HG03159 (cell line): ENCODE data around the gene GFRA1.
"Not testable (repeated sequence)": the region's sequence is repeated elsewhere in the genome, so short reads cannot be mapped to it uniquely, and the experiment has no call there.

Source experiments
- ATAC-seq: cut with Tn5 transposase; IDR thresholded peaks from one replicate; pipeline ENCODE4 v1.9.1; 2021; ENCODE audit warnings: mild to moderate bottlenecking, moderate library complexity; ENCODE audit not compliant: unreplicated experiment

Gene GFRA1

DNA sequence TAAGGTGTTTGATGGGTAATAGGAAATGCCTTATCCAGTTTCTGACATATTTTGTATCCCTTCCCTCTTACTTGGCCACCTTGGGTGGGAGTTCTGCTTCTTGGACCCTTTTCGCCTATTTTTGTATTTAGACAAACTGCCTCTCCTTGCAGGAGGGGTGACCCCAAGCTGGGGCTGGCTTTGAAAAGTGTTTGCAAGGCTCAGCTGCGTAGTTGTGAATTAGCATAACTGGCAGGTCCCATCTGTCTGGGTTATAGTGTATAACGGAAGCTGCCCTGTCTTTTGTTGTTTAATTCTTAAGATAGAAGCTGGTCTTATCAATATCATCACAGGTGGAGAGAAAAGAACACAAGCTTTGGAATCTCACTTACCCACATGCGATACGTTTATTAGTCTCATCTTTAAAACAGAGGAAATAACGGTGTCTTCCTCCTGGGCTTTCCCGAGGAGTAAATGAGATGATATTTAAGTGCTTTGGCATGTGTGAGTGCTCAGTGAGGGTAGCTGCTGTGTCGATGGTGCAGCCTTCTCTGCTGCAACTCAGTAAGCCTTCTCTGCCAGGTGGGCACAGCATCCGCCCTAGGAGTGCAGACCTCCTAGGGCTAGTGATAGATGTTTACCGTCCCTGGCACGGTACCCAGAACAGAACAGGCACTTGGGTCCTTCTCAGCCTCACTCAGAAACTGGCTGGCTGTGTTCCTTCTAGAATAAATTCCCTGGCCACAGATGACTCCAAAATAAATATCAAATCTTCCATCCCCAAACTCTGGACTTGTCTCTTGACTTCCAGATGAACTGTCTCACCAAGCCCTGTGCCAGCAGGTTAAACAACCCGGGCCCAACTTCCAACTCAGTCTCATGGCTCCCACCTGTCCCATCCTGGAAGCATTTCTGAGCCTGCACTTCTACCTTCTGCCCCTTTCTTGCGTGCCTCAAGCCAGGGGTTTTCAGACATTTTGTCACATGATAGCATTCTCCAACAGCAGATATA lies 227.3 kb downstream of the GFRA1 start:
- no peak for ATAC-seq

DNA sequence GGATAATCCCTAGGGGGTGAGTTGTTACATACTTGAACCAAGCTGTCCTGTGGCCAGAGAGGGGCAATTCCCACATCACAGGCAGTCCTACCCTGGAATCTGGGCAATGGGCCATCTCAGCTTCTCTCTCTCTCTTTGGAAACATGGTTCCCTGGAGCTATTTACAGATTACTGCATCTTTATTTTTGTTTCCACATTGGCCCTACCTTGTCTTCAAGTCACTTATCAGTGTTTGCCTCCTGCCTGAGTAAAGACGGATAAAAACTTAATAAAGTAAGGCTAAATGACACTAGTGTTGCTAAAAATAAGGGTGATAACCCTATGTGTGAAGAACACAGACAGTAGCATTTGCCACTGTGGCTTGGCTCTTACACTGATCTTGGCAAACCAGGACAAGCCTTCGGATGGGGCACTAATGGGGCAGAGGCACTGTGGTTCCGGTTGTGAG lies 228.2 kb downstream of the GFRA1 start:
- no peak for ATAC-seq

DNA sequence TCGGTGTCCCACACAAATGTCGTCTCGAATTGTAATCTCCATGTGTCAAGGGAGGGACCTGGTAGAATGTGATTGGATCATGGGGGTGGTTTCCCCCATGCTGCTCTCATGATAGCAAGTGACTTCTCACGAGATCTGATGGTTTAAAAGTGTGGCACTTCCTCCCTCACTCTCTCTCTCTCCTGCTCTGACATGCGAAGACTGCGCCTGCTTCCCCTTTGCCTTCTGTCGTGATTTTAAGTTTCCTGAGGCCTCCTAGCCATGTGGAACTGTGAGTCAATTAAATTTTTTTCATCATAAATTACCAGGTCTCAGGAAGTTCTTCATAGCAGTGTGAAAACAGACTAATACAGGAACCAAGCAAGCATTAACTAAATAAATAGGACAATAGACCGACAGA lies 229.1 kb downstream of the GFRA1 start:
- no peak for ATAC-seq

DNA sequence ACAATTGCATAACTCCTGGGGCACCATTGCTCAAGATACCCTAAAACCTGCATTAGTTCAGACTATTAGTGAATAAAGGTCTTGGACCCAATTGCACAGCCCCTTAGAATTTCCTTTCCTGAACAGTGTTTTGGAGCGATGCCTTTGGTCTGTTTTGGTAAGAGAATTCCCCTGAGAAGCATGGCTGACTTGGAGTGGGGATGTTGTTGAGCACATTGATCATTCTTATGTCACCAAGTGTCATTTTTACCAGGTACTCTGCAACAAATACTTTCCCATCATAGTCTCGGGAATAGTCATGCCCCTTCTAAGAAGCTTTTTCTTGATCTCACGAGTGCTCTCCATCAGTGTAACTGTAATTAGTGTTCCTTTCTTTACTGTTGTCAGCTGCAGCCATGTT lies 229.7 kb downstream of the GFRA1 start:
- no peak for ATAC-seq

DNA sequence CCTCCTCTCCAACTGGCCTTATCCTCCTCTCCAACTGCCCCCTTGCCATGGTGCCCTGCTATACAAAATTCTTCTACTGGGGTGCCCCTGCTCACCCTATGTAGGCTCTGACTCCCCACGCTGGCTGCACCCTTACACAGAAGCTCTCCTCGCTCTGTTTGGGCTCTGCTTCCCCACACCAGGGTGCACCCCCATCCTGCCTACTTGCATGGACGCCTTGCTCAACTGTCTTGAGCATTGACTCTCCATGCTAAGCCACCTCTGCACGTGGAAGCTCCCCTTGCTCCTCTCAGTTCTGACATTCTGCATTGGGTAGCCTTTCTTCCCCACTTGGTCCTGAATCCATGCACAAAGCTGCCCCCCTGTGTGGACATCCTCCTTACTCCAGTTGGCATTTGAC lies 231.1 kb downstream of the GFRA1 start:
- no peak for ATAC-seq

DNA sequence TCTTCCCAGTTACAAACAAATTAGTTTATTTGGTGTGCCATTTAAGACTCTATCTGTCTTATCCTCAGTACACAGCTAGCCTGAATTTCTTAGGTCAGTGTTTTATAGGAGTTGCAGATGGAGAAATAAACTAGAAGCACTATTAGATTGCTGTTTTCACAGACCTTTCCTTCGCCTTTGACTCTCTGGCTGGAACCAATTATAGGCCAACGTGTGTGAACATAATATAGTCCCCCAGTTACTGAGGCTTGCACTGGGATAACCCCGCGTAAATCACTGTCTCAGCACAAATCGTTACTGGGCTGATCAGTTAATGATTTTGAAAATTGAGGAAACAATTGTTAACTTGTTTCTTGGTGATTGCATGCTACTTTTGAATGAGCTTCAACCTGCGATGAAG lies 233.4 kb downstream of the GFRA1 start:
- no peak for ATAC-seq

DNA sequence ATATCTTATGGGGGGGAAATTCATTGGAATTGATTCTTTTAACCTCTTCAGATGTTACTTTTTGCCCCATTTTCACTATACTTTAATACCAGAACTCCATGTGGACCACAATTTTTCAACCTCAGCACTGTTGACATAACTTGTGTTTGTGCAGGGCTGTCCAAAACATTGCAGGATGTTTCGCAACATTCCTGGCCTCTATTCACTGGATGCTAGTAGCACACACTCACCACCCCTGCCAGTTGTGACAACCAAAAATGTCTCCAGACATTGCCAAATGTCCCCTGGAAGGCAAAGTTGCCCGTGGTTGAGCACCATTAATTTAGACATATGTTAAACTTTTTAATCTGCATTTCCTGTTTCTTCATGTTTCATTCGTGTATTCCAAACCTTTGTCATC lies 234.7 kb downstream of the GFRA1 start:
- ATAC-seq: no peak

DNA sequence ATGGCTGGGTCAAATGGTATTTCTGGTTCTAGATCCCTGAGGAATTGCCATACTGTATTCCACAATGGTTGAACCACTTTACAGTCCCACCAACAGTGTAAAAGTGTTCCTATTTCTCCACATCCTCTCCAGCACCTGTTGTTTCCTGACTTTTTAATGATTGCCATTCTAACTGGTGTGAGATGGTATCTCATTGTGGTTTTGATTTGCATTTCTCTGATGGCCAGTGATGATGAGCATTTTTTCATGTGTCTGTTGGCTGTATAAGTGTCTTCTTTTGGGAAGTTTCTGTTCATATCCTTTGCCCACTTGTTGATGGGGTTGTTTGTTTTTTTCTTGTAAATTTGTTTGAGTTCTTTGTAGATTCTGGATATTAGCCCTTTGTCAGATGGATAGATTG lies 237.6 kb downstream of the GFRA1 start:
- ATAC-seq: not testable (repeated sequence)

DNA sequence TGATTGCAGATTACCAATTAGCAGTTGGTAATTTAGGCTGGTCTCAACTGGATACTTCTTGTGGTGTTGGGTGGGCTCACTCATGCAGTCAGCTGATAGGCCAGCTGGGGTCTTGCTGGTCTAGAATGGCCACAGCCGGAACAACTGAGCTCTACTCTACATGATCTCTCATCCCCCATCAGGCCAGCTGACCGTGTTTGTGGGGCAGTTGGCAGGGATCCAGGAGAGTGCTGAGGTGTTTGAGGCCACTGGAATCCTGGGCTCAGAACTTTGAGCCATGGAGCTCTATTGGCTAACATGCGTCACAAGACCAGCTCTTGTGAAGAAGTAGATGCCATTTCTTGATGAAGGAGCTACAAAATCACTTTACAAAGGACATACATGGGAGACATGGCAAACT lies 242.4 kb downstream of the GFRA1 start:
- no peak for ATAC-seq

DNA sequence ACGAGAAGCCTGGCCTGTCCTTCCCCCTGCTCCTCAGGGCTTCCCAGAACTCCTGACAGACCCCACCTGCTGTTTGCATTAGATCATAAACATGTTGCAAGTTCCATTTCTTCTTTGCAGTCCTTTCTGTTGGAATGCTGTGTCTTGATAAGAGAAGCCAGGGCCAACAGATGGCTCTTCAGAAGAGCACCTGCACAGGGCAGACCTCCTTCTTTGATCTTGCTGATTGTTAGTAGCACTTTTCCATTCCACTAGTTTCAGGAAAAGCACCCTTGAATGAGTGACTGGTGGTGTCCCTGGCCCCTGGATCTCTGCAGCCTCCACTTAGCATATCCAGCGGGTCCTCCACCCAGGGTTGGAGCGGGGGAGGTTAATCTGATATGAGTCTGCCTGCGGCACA lies 243.2 kb downstream of the GFRA1 start:
- no peak for ATAC-seq

DNA sequence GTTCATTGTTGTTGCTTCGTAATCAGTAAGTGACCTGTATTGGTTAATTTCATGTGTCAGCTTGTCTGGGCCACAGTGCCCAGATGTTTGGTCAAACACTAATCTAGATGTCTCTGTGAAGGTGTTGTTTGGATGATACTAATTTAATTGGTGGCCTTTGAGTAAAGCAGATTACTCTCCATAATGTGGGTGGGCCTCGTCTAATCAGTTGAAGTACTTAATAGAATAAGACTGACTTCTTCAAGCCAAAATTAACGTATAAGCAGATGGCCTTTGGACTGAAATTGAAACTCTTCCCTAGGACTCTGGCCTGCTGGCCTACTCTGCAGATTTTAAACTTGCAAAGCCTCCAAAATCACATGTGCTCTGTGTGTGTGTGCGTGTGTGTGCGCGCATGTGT lies 245.7 kb downstream of the GFRA1 start:
- no peak for ATAC-seq

DNA sequence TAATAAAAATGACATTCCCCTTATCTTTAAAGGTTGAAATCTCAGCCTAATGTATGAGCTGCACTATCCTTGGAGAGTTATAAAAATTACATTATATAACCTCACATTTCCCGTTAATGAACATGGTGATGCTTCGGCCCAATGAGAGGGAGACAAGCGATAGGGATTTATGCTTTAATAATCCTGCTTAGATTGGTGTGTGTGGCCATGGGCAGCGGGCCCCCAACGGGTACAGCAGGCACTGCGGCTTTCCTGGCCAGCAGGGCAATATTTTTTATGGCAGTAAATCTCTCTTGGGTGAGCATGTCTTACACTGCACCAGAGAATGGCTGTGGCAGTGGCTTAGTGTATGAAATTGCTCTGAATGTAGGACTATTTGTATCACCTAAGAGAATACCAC lies 246.3 kb downstream of the GFRA1 start:
- ATAC-seq: no peak

DNA sequence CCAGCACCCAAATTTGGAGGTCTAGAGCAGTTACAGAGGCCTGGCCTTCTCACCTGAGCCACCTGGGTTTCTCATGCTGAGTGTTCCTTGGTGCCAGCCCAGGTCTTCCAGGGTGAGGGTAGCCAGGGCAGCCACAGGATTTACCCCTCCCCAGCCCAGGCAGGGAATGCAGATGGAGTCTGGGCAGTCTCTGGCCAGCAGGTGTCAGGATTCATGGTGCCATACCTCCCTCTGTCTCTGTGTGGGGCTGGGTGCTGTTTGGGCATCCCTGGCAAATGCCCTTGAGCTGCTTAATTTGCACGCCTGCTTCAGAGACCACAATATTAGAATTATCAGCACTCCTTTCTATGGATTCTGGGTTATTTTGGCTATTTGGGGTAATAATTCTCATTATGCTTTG lies 246.7 kb downstream of the GFRA1 start:
- ATAC-seq: no peak

DNA sequence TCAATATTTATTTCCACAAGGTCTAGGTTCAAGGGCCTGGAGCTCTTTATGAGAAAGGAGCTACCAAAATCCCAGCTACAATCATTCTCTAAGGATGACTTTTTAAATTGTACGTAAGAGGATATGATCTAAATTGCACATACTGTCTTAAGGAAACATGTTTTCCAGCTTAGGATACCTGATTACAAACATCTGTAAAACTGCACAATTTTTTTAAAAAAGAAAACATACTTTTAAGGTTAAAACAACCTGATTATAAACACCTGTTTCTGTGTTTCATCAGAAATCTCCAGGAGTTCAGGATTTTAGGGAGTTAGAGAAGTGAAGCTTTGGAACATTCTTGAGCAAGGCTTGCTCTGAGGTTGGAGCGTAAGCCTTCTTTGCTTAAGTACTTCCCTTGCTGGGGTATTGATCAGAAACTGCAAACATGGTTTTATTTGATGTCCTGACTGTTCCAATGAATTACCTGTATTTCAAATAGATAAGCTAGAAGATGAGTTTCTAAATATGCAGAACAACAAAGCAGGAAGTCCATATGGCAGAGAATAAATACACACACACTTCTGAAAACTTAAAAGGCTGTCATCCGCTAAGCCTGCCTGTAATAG lies 248.6 kb downstream of the GFRA1 start:
- no peak for ATAC-seq

DNA sequence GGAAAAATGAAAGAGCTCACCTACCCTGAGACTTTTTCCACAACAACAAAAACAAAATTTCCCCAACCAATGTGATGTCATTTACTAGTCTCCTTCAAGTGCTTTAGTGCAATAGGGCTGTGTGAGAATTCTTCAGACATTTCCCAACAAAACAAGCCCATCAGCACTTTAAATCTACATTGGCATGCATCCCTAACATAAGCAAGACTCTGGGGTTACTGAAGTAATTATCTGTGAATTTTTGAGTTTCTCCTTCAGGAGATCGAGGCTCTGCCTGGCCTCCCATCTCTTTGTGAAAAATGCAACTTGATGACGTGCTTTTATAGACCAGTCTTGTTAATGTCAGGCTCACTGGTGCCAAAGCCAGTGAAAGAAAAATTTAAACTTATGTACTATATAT lies 255.6 kb downstream of the GFRA1 start:
- no peak for ATAC-seq

DNA sequence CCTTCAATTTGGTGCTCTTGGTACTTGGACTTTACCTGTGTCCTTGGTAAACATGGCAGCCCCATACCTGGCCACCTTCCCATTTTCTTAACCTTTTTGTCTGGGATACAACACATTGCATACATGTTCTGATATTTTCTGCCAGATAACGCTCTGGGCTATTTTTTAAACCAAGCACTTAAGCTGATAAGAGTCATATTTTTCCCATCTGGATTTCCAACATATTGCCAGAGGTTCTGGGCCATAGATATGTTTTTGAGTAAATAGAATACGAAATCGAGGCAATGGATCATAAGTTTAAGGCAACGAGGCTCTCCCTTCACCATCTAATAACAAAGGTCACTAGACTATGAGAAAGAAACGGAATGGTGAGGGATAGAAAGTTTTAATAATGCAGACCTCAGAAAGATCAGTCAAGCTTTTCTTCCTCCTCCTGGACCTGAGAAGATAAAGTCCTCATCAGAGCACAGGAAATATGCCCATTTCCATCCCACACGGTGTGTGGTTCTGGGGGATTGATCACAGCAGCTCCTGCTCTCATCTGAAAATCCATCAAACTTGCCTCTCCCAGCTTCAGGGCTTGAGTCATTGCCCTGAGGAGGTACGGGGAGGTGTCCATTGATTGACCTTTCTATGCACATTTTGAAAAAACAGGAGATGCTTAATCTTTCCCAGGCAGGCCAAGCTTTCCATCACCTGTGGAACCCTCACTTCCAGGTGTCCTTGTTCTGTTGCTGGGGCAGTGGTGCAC lies 257.2 kb downstream of the GFRA1 start:
- no peak for ATAC-seq

DNA sequence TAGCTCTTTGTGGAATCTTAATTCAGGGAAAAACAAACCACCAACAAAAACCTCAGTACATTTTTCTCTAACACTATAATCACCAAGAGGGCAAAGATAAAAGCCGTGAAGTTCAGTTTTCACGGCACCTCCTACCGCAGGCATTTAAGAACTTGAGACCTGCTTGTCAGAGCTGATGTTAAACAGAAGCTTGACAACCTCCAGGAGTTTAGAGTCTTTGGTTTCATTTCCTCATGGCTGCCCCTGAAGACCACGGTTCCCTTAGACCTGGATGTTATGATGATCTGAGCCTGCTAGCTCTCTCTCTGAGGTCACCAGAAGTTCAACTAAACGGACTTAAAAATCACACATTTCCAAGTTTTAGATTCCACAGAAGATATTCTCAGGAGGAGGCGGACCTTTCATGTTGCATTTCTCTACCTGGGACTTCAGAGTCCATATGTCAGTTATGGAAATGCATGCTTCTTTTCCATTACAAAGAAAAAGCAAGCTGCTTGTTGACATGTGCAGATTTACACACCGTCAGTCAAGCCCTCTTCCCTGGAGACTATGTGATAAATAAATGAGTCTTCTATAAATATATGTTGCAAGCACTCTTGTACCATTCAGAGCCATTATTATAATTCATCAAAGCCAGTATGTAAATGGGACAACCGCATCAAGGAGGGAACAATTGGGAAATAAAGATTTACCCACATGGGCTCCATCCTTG lies 258.0 kb downstream of the GFRA1 start:
- ATAC-seq: peak; percentile 86

DNA sequence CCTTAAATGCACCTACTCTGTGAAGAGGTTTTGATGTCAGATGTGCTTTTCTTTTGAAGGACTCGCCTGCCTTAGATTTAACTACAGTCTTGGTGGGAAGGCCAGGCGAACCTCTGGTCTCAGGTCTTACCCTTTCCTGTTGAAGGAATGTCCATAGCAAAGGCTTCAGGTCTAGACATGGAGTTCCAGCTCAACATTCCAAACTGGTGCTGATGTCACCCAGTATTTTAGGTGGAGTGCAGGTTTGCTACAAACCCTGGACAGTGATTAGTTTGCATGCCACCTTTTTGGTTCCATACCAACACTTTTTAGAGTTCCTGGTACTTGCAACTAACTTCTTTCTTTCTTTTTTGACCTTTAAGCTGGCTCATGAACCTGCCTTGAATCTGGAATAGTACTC lies 258.7 kb downstream of the GFRA1 start:
- ATAC-seq: no peak

DNA sequence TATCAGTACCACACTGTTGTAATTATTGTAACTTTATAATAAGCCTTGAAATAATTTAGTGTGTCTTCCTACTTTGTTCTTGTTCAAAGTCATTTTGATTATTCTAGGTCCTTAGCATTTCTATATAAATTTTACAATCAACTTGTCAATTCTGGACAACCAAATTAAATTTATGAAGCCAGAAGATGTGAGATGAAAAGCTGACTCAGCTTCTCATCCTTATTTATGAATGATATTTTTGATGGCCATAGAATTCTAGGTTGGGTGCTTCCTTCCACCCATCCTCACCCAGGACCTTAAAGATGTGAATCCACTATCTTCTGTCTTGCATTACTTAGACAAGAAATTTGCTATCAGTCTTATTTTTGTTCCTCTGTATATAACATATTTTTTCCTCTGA lies 261.1 kb downstream of the GFRA1 start:
- ATAC-seq: no peak

DNA sequence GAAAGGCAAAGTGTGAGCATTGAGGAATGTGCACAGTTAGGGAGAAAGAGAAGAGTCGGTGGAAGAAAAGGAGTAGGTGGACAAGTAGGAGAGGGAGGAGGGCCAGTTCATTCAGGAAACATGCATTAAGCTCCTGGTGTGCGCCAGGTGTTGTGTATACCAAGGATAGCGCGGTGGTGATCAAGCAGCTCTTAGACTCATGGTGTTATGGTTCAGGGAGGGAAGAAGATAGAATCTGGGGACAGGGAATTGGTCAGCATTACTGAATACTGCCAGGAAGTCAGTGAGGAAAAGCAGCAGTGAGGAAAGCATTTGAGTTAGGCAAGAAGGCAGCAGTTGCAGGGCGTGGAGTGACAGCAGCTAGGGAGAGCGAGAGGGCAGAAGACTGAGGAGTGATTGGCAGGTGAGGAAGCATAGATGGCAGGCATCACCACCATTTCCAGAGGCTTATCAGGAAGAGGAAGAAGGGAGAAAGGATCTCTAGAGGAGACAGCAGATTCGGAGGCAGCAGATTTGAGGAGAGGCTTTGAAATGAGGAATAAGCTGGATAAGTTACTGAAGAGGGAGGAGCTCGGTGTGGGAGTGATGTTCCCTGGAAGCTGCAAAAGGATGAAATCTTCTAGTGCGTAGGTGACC lies 265.6 kb downstream of the GFRA1 start:
- no peak for ATAC-seq
